H1 (cell line): ENCODE data around the gene CCNC. TPM values are rescaled to one million over a fixed set of nuclear protein-coding genes. Genes with fewer than 3 reads are reported as not detected.

ENCODE experiments used
- BACH1 ChIP-seq: IDR thresholded peaks from 2 replicates; pipeline ENCODE4 v1.6.1; 2012; ENCODE audit warnings: low read length, improper control_type of control experiment
- EZH2 ChIP-seq: fragments of 200-600 bp; sonication (generic); IDR thresholded peaks from 2 replicates; pipeline ENCODE4 v1.7.1; 2012; ENCODE audit warnings: low read depth, mild to moderate bottlenecking, moderate library complexity, low read length, inconsistent platforms; ENCODE audit not compliant: severe bottlenecking
- HDAC2 ChIP-seq, 2 experiments: fragments of 300-600 bp in 1 of 2; sonication (generic) in 1 of 2; IDR thresholded peaks; 2 replicates each; pipeline ENCODE4 v1.6.1; 2011 to 2012; ENCODE audit warnings: low read depth in 2 of 2, low read length in 2 of 2, mild to moderate bottlenecking in 2 of 2, moderate library complexity in 2 of 2, borderline replicate concordance in 1 of 2, inconsistent platforms in 1 of 2
- KDM4A ChIP-seq: IDR thresholded peaks from one replicate; pipeline ENCODE4 v1.7.1; 2012; ENCODE audit warnings: low read depth, mild to moderate bottlenecking, moderate library complexity, low read length, inconsistent platforms; ENCODE audit not compliant: severe bottlenecking
- RAD21 ChIP-seq, 2 experiments: IDR thresholded peaks in 1 of 2; conservative IDR thresholded peaks in 1 of 2; 2 replicates each; pipeline ENCODE4 v1.6.1; 2011; ENCODE audit warnings: low read depth in 2 of 2, low read length in 2 of 2, improper control_type of control experiment in 1 of 2, inconsistent platforms in 1 of 2, mild to moderate bottlenecking in 1 of 2, moderate library complexity in 1 of 2
- SRF ChIP-seq: IDR thresholded peaks from 2 replicates; pipeline ENCODE4 v1.6.1; 2011; ENCODE audit warnings: mild to moderate bottlenecking, low read depth, low read length, moderate library complexity
- polyA plus RNA-seq, 7 experiments: library from polyadenylated mRNA; depleted of rRNA in 3 of 7; stranded (reverse) in 5 of 7; unstranded in 2 of 7; fragments of >200 nt in 5 of 7; fragments of 200-250 nt in 2 of 7; gene quantifications; 1 replicate in 5 of 7; 2 replicates in 1 of 7; 4 replicates in 1 of 7; pipeline versions ENCODE4 v1.2.1 to v1.2.3, GENCODE V29; 2011 to 2013; ENCODE audit warnings: missing spikeins in 2 of 7, mixed read lengths in 2 of 7
- total RNA-seq: library from RNA; stranded (reverse); fragmentation: NEBNext Ultra II Directional; extraction: Animal tissue kit (Norgen Biotek cat#: 25700); gene quantifications from 2 replicates; pipeline ENCODE4 v1.2.1, GENCODE V29; 2021
- TF ChIP-seq, protein P1 (sequence below): fragments of 300-600 bp; sonication (generic); IDR thresholded peaks from 2 replicates; pipeline ENCODE4 v1.7.1; 2012; ENCODE audit warnings: low read length, moderate library complexity, mild to moderate bottlenecking, inconsistent platforms; ENCODE audit not compliant: insufficient replicate concordance

Gene CCNC
- total and polyA plus RNA-seq, 2 of the 8 experiments (the other 6 are each of a cell fraction or from before 2014, with no cell fraction given): 45.4 to 107 TPM

DNA sequence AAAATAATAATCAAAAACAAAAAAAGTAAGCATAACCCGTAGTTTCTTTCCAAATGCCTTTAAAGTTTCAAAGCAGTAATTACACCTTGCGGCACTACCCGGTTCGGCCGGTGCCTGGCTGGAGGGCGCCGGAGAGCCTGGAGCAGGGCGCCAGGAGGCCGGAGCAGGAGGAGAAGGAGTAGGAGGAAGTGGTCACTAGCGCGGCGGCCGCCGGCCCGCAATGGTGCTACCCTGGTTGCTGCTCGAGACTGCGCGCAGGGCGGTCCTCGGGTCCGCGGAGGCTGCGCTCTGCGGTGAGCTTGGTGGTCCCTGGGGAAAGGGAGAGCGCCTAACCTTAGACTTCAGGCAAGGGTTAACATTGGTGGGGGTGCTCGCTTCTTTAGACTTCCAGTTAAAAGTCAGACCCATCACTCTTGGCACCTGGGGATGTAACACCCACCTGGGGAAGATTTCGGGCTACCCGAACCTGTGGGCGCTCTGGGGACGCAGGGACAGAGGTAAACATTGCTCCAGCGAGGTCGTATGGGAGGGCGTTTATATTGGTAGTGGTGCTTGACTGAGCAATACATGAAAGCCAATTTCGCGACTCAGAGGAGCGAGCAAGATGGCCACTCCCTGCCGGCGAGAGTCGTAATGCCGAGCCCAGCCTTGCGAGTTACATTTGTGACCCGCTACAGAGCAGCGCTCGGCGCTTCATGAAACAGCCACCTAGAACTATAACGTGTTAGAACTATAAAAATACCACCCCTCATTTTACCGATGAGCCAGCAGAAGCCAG lies 47.4 kb downstream of the CCNC start (continued):
- TF ChIP-seq RAD21 (IDR thresholded peaks at IDR 0.05 in 1 of 2, conservative IDR thresholded peaks at IDR 0.05 in 1 of 2; ENCODE audit: low read depth in 2 of 2, low read length in 2 of 2): peak; percentile 46 to 60
- TF ChIP-seq EZH2: no peak
- TF ChIP-seq SRF: no peak
- TF ChIP-seq BACH1: no peak
- TF ChIP-seq HDAC2 (IDR thresholded peaks at IDR 0.05; ENCODE audit: borderline replicate concordance in 1 of 2, low read depth in 2 of 2, low read length in 2 of 2): no peak
- peak; percentile 60 for TF ChIP-seq KDM4A
- TF ChIP-seq, protein P1, sequence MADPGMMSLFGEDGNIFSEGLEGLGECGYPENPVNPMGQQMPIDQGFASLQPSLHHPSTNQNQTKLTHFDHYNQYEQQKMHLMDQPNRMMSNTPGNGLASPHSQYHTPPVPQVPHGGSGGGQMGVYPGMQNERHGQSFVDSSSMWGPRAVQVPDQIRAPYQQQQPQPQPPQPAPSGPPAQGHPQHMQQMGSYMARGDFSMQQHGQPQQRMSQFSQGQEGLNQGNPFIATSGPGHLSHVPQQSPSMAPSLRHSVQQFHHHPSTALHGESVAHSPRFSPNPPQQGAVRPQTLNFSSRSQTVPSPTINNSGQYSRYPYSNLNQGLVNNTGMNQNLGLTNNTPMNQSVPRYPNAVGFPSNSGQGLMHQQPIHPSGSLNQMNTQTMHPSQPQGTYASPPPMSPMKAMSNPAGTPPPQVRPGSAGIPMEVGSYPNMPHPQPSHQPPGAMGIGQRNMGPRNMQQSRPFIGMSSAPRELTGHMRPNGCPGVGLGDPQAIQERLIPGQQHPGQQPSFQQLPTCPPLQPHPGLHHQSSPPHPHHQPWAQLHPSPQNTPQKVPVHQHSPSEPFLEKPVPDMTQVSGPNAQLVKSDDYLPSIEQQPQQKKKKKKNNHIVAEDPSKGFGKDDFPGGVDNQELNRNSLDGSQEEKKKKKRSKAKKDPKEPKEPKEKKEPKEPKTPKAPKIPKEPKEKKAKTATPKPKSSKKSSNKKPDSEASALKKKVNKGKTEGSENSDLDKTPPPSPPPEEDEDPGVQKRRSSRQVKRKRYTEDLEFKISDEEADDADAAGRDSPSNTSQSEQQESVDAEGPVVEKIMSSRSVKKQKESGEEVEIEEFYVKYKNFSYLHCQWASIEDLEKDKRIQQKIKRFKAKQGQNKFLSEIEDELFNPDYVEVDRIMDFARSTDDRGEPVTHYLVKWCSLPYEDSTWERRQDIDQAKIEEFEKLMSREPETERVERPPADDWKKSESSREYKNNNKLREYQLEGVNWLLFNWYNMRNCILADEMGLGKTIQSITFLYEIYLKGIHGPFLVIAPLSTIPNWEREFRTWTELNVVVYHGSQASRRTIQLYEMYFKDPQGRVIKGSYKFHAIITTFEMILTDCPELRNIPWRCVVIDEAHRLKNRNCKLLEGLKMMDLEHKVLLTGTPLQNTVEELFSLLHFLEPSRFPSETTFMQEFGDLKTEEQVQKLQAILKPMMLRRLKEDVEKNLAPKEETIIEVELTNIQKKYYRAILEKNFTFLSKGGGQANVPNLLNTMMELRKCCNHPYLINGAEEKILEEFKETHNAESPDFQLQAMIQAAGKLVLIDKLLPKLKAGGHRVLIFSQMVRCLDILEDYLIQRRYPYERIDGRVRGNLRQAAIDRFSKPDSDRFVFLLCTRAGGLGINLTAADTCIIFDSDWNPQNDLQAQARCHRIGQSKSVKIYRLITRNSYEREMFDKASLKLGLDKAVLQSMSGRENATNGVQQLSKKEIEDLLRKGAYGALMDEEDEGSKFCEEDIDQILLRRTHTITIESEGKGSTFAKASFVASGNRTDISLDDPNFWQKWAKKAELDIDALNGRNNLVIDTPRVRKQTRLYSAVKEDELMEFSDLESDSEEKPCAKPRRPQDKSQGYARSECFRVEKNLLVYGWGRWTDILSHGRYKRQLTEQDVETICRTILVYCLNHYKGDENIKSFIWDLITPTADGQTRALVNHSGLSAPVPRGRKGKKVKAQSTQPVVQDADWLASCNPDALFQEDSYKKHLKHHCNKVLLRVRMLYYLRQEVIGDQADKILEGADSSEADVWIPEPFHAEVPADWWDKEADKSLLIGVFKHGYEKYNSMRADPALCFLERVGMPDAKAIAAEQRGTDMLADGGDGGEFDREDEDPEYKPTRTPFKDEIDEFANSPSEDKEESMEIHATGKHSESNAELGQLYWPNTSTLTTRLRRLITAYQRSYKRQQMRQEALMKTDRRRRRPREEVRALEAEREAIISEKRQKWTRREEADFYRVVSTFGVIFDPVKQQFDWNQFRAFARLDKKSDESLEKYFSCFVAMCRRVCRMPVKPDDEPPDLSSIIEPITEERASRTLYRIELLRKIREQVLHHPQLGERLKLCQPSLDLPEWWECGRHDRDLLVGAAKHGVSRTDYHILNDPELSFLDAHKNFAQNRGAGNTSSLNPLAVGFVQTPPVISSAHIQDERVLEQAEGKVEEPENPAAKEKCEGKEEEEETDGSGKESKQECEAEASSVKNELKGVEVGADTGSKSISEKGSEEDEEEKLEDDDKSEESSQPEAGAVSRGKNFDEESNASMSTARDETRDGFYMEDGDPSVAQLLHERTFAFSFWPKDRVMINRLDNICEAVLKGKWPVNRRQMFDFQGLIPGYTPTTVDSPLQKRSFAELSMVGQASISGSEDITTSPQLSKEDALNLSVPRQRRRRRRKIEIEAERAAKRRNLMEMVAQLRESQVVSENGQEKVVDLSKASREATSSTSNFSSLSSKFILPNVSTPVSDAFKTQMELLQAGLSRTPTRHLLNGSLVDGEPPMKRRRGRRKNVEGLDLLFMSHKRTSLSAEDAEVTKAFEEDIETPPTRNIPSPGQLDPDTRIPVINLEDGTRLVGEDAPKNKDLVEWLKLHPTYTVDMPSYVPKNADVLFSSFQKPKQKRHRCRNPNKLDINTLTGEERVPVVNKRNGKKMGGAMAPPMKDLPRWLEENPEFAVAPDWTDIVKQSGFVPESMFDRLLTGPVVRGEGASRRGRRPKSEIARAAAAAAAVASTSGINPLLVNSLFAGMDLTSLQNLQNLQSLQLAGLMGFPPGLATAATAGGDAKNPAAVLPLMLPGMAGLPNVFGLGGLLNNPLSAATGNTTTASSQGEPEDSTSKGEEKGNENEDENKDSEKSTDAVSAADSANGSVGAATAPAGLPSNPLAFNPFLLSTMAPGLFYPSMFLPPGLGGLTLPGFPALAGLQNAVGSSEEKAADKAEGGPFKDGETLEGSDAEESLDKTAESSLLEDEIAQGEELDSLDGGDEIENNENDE: no peak
- TF ChIP-seq, all 59 proteins: peak for 17
